Astrocyte (in vitro differentiated cells and primary cell): ENCODE results near the gene ZIC1. TPM values are rescaled to one million over a fixed set of nuclear protein-coding genes. Genes with fewer than 3 reads are reported as not detected.

Experiments used
- DNase-seq: peaks from one replicate; pipeline ENCODE4 v3.0.0-alpha.2; 2010; ENCODE audit warnings: low read depth
- FAIRE-seq: peaks from 2 replicates; lab custom pipeline; 2011; peaks lifted over from hg19 to GRCh38; lab: Jason Lieb, UNC
- H2AFZ ChIP-seq: 2 replicates; pipeline ENCODE4 v1.6.0; 2012; ENCODE audit warnings: low read depth, low read length, inconsistent platforms
- H3K27ac ChIP-seq: 2 replicates; pipeline ENCODE4 v1.5.1; 2011; ENCODE audit warnings: low read depth, low read length, inconsistent platforms
- H3K27me3 ChIP-seq: 2 replicates; pipeline ENCODE4 v1.6.0; 2011; ENCODE audit warnings: low read length, inconsistent platforms; ENCODE audit not compliant: insufficient read depth
- H3K36me3 ChIP-seq: 2 replicates; pipeline ENCODE4 v1.5.1; 2011; ENCODE audit warnings: low read length, inconsistent platforms; ENCODE audit not compliant: insufficient read depth
- H3K4me1 ChIP-seq: 2 replicates; pipeline ENCODE4 v1.5.1; 2011; ENCODE audit warnings: low read length, inconsistent platforms; ENCODE audit not compliant: insufficient read depth
- H3K4me2 ChIP-seq: 2 replicates; pipeline ENCODE4 v1.6.0; 2012; ENCODE audit warnings: low read length, inconsistent platforms
- H3K4me3 ChIP-seq: 2 replicates; pipeline ENCODE4 v1.5.1; 2011; ENCODE audit warnings: low read depth, mild to moderate bottlenecking, low read length, inconsistent platforms; ENCODE audit not compliant: insufficient read depth
- H3K79me2 ChIP-seq: 2 replicates; pipeline ENCODE4 v1.6.0; 2012; ENCODE audit warnings: mild to moderate bottlenecking, low read length, inconsistent platforms; ENCODE audit not compliant: insufficient read depth
- H3K9ac ChIP-seq: 2 replicates; pipeline ENCODE4 v1.6.0; 2012; ENCODE audit warnings: mild to moderate bottlenecking, low read length, inconsistent platforms
- H3K9me3 ChIP-seq: 2 replicates; pipeline ENCODE4 v1.5.1; 2012; ENCODE audit warnings: low read depth, mild to moderate bottlenecking, low read length, inconsistent platforms; ENCODE audit not compliant: insufficient read depth
- H4K20me1 ChIP-seq: 2 replicates; pipeline ENCODE4 v1.6.0; 2012; ENCODE audit warnings: low read length, inconsistent platforms; ENCODE audit not compliant: insufficient read depth
- H3K27ac Mint-ChIP-seq: one replicate; pipeline ENCODE4 v1.8.0; 2021; ENCODE audit warnings: mild to moderate bottlenecking, mixed read lengths; ENCODE audit not compliant: unreplicated experiment
- H3K27me3 Mint-ChIP-seq: one replicate; pipeline ENCODE4 v1.8.0; 2021; ENCODE audit warnings: low read depth, mixed read lengths; ENCODE audit not compliant: unreplicated experiment
- H3K36me3 Mint-ChIP-seq: one replicate; pipeline ENCODE4 v1.8.0; 2021; ENCODE audit warnings: low read depth, mixed read lengths; ENCODE audit not compliant: unreplicated experiment
- H3K4me1 Mint-ChIP-seq: one replicate; pipeline ENCODE4 v1.8.0; 2021; ENCODE audit warnings: low read depth, mixed read lengths; ENCODE audit not compliant: unreplicated experiment
- H3K4me3 Mint-ChIP-seq: one replicate; pipeline ENCODE4 v1.8.0; 2021; ENCODE audit warnings: mild to moderate bottlenecking, moderate library complexity, mixed read lengths; ENCODE audit not compliant: unreplicated experiment
- H3K9me3 Mint-ChIP-seq: one replicate; pipeline ENCODE4 v1.8.0; 2021; ENCODE audit warnings: mild to moderate bottlenecking, mixed read lengths; ENCODE audit not compliant: unreplicated experiment
- EZH2 ChIP-seq: IDR thresholded peaks from 2 replicates; pipeline ENCODE4 v1.6.1; 2012; ENCODE audit warnings: mild to moderate bottlenecking, low read length, inconsistent platforms; ENCODE audit not compliant: insufficient read depth
- total RNA-seq: library from RNA; stranded (reverse); gene quantifications from 2 replicates; pipeline ENCODE4 v1.2.1, GENCODE V29; 2021
- TF ChIP-seq, protein P1 (sequence below): IDR thresholded peaks from 2 replicates; pipeline ENCODE4 v1.5.1; 2011; ENCODE audit warnings: low read depth, mild to moderate bottlenecking, inconsistent platforms, low read length, moderate library complexity; ENCODE audit not compliant: insufficient read depth

ZIC1 gene
- total RNA-seq, 1 donor from 2014 or later = 0.30 TPM

- Mint-ChIP-seq H3K36me3 (no peaks in the 10 kb centered on the region), H3K4me3 (no peak overlapping the region), H3K27me3 (peaks cover 80% of the 10 kb centered on the region), H3K4me1 (peaks cover 9% of the 10 kb centered on the region), H3K27ac (no peak overlapping the region), H3K9me3 (peaks cover 4% of the 10 kb centered on the region)
- no peaks in the 10 kb centered on the region for H4K20me1 ChIP-seq
- H3K27ac ChIP-seq = peak overlapping the region; percentile 87
- peak overlapping the region; percentile 85 for H3K4me2 ChIP-seq
- H3K27me3 ChIP-seq = peaks cover 45% of the 10 kb centered on the region
- H3K79me2 ChIP-seq = peaks cover 10% of the 10 kb centered on the region
- H3K36me3 ChIP-seq = no peaks in the 10 kb centered on the region
- no peak for DNase-seq
- peak overlapping the region; percentile 61 for H3K4me3 ChIP-seq
- H2AFZ ChIP-seq = no peak overlapping the region
- peak overlapping the region; percentile 77 for H3K9ac ChIP-seq
- no peaks in the 10 kb centered on the region for H3K9me3 ChIP-seq
- peaks cover 36% of the 10 kb centered on the region for H3K4me1 ChIP-seq
- no peak for FAIRE-seq
- TF ChIP-seq EZH2 = no peak
- TF ChIP-seq, protein P1, sequence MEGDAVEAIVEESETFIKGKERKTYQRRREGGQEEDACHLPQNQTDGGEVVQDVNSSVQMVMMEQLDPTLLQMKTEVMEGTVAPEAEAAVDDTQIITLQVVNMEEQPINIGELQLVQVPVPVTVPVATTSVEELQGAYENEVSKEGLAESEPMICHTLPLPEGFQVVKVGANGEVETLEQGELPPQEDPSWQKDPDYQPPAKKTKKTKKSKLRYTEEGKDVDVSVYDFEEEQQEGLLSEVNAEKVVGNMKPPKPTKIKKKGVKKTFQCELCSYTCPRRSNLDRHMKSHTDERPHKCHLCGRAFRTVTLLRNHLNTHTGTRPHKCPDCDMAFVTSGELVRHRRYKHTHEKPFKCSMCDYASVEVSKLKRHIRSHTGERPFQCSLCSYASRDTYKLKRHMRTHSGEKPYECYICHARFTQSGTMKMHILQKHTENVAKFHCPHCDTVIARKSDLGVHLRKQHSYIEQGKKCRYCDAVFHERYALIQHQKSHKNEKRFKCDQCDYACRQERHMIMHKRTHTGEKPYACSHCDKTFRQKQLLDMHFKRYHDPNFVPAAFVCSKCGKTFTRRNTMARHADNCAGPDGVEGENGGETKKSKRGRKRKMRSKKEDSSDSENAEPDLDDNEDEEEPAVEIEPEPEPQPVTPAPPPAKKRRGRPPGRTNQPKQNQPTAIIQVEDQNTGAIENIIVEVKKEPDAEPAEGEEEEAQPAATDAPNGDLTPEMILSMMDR = no peak
Observed at GRCh38 chr3:147422196-147422595, 13.0 kb downstream of the ZIC1 start.

DNA sequence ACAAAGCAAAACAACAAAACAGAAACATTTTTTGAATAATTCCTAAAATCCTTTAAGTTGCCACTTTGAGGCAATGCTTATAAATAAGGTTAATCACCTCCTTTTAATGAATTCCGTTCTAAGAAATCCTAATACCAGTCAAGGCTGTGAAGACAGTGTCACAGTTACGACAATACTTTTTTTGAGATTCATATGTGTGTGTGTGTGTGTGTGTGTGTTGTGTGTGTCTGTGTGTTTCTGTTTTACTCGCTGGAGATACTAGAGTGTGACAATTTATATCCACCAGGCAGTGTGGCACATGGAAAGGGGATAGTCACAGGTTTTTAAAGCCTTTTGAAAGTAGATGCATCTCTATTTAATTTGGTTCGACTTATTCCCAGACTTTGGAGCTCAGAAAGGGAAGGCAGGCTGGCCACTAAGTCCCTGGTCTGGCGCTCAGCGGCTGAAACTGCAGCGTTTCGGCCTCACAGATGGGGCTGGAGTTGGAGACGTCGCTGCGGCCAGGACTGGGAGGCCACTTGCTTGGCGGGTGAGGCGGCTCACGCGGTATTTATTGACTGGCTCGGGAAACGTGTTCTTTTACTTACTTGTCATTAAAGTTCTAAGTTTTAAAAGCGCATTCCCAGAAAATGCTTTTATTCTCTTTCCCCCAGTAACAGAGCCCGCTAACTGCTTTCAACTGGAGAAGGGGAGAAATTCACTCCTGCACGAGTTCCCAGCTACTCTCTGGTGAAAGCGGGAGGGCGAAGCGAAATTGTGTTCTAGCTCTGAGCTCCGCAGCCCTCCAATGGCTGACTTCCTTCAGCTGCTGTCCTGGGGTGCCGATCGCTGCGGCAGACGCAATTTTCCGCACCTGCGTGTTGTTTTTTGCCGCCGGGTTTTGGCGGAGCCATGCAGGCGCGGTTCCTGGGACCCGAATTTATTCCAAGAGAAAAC, 13.7 kb downstream of the ZIC1 start:
- H3K4me3 ChIP-seq = peak overlapping the region; percentile 49
- FAIRE-seq = peak; percentile 17
- H3K4me3 Mint-ChIP-seq = peak overlapping the region; percentile 17
- no peak for DNase-seq
- no peaks in the 10 kb centered on the region for H4K20me1 ChIP-seq
- no peaks in the 10 kb centered on the region for H3K36me3 Mint-ChIP-seq
- peak overlapping the region; percentile 85 for H3K4me2 ChIP-seq
- H3K9me3 ChIP-seq = no peaks in the 10 kb centered on the region
- peaks cover 4% of the 10 kb centered on the region for H3K9me3 Mint-ChIP-seq
- H2AFZ ChIP-seq = peak overlapping the region; percentile 29
- peak; percentile 60 for TF ChIP-seq EZH2
- TF ChIP-seq, protein P1 = no peak
- peaks cover 36% of the 10 kb centered on the region for H3K4me1 ChIP-seq
- H3K79me2 ChIP-seq = peaks cover 10% of the 10 kb centered on the region
- H3K27ac ChIP-seq = peak overlapping the region; percentile 87
- peak overlapping the region; percentile 77 for H3K9ac ChIP-seq
- H3K36me3 ChIP-seq = no peaks in the 10 kb centered on the region
- H3K4me1 Mint-ChIP-seq = peaks cover 9% of the 10 kb centered on the region
- H3K27me3 Mint-ChIP-seq = peaks cover 79% of the 10 kb centered on the region
- peaks cover 39% of the 10 kb centered on the region for H3K27me3 ChIP-seq
- H3K27ac Mint-ChIP-seq = peak overlapping the region; percentile 11

DNA sequence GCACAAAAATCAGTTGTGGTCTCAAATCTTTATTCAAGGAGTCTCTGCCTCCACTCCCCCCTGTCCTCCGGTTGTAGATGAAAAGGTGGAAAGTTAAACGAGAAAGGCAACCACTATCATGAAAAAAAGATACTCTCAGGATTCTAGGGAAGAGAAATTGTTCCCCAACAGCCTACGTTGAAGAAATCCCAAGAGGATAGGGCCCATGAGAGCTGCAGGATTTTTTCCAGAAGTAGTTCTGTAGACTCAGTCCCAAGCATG, 14.3 kb downstream of the ZIC1 start:
- peak overlapping the region; percentile 85 for H3K4me2 ChIP-seq
- H3K9ac ChIP-seq = peak overlapping the region; percentile 77
- H3K9me3 Mint-ChIP-seq = peaks cover 4% of the 10 kb centered on the region
- DNase-seq = no peak
- peaks cover 39% of the 10 kb centered on the region for H3K27me3 ChIP-seq
- H3K4me3 ChIP-seq = peak overlapping the region; percentile 49
- peak overlapping the region; percentile 29 for H2AFZ ChIP-seq
- no peaks in the 10 kb centered on the region for H3K36me3 Mint-ChIP-seq
- H3K9me3 ChIP-seq = no peaks in the 10 kb centered on the region
- peak overlapping the region; percentile 6 for H3K27ac Mint-ChIP-seq
- H3K79me2 ChIP-seq = peaks cover 10% of the 10 kb centered on the region
- TF ChIP-seq, protein P1 = no peak
- no peak for TF ChIP-seq EZH2
- H3K27me3 Mint-ChIP-seq = peaks cover 73% of the 10 kb centered on the region
- no peak for FAIRE-seq
- peaks cover 34% of the 10 kb centered on the region for H3K4me1 ChIP-seq
- no peaks in the 10 kb centered on the region for H3K36me3 ChIP-seq
- H4K20me1 ChIP-seq = no peaks in the 10 kb centered on the region
- peak overlapping the region; percentile 17 for H3K4me3 Mint-ChIP-seq
- H3K4me1 Mint-ChIP-seq = peaks cover 8% of the 10 kb centered on the region
- peak overlapping the region; percentile 87 for H3K27ac ChIP-seq
